Loucy (cell line): ENCODE measurements around the gene TLR1.

ENCODE experiments used
- H2AFZ ChIP-seq: fragments of 200-600 bp; sonication (generic); 2 replicates; pipeline ENCODE4 v1.6.0; 2016; ENCODE audit warnings: antibody characterized with exemption, mild to moderate bottlenecking, low read length, moderate library complexity
- H3F3A ChIP-seq: fragments of 200-600 bp; 2 replicates; pipeline ENCODE4 v1.6.0; 2016; ENCODE audit warnings: antibody characterized with exemption, low read depth, mild to moderate bottlenecking
- H3K27me3 ChIP-seq: fragments of 200-600 bp; sonication (generic); 2 replicates; pipeline ENCODE4 v1.6.1; 2014; ENCODE audit warnings: low read length, mild to moderate bottlenecking; ENCODE audit not compliant: insufficient read depth, poor library complexity, severe bottlenecking
- H3K36me3 ChIP-seq: fragments of 200-600 bp; sonication (generic); 2 replicates; pipeline ENCODE4 v1.6.1; 2016; ENCODE audit warnings: low read length; ENCODE audit not compliant: insufficient read depth
- H3K4me1 ChIP-seq: fragments of 200-600 bp; sonication (generic); 2 replicates; pipeline ENCODE4 v1.5.1; 2014; ENCODE audit warnings: low read length, mild to moderate bottlenecking; ENCODE audit not compliant: insufficient read depth, poor library complexity, severe bottlenecking
- H3K4me2 ChIP-seq: fragments of 200-600 bp; sonication (generic); 2 replicates; pipeline ENCODE4 v1.6.0; 2014; ENCODE audit warnings: antibody characterized with exemption, low read length, low read depth, mild to moderate bottlenecking; ENCODE audit not compliant: poor library complexity, severe bottlenecking
- H3K4me3 ChIP-seq: fragments of 200-600 bp; sonication (generic); 2 replicates; pipeline ENCODE4 v1.5.1; 2014; ENCODE audit warnings: low read length, mild to moderate bottlenecking, mixed read lengths; ENCODE audit not compliant: poor library complexity, severe bottlenecking
- H3K79me2 ChIP-seq: fragments of 200-600 bp; sonication (generic); 2 replicates; pipeline ENCODE4 v1.6.1; 2014; ENCODE audit warnings: low read length; ENCODE audit not compliant: insufficient read depth
- H3K9ac ChIP-seq: fragments of 200-600 bp; sonication (generic); 2 replicates; pipeline ENCODE4 v1.6.0; 2014; ENCODE audit warnings: mild to moderate bottlenecking, low read depth, low read length, moderate library complexity; ENCODE audit not compliant: poor library complexity, severe bottlenecking
- H3K9me2 ChIP-seq: fragments of 200-600 bp; sonication (generic); replicated peaks from 2 replicates; pipeline ENCODE4 v1.6.1; 2016; ENCODE audit warnings: low read depth, low read length, mixed read lengths
- H3K9me3 ChIP-seq: fragments of 200-600 bp; sonication (generic); 2 replicates; pipeline ENCODE4 v1.6.1; 2014; ENCODE audit warnings: mild to moderate bottlenecking, antibody characterized with exemption, low read length, low read depth; ENCODE audit not compliant: insufficient read depth
- H4K20me1 ChIP-seq: fragments of 200-600 bp; sonication (generic); 2 replicates; pipeline ENCODE4 v1.6.0; 2014; ENCODE audit warnings: antibody characterized with exemption, low read length, mild to moderate bottlenecking; ENCODE audit not compliant: insufficient read depth, poor library complexity, severe bottlenecking
- EZH2phosphoT487 ChIP-seq: fragments of 200-600 bp; IDR thresholded peaks from 2 replicates; pipeline ENCODE4 v1.6.1; 2018; ENCODE audit warnings: antibody characterized with exemption, mild to moderate bottlenecking, moderate library complexity, borderline replicate concordance
- TF ChIP-seq, protein P1 (sequence below): fragments of 200-600 bp; sonication (generic); conservative IDR thresholded peaks from 2 replicates; pipeline ENCODE4 v1.5.1; 2014; ENCODE audit warnings: mild to moderate bottlenecking, antibody characterized with exemption, low read length

Gene TLR1

DNA sequence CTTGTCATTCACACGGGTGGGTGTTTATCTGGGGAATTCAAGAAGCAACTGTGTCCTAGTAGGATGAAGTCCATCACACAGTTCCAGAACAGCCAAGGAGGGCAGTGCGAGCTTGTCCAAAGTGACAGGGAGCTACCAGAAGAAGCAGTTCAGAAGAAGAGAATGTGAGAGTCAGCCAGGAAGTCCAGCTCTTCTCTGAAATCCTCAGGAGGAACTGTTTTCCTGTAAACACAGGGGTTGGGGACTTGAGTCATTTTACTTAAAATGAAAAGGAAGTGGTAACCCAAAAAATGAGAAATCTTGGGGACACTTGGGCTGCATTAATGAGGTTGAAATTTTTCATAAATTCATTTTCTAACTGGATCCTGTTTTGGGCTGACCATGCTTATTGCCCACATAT, 13.6 kb downstream of the TLR1 start:
- Histone ChIP-seq H3K4me1 (no peaks in the 10 kb centered on the region), H2AFZ (no peak overlapping the region), H3K4me2 (no peak overlapping the region), H3K9me2 (no peaks in the 10 kb centered on the region), H3K9ac (no peak overlapping the region), H3K27me3 (no peaks in the 10 kb centered on the region), H4K20me1 (no peaks in the 10 kb centered on the region), H3F3A (no peaks in the 10 kb centered on the region), H3K4me3 (no peak overlapping the region), H3K36me3 (no peaks in the 10 kb centered on the region), H3K79me2 (no peaks in the 10 kb centered on the region), H3K9me3 (no peaks in the 10 kb centered on the region)
- TF ChIP-seq, protein P1, sequence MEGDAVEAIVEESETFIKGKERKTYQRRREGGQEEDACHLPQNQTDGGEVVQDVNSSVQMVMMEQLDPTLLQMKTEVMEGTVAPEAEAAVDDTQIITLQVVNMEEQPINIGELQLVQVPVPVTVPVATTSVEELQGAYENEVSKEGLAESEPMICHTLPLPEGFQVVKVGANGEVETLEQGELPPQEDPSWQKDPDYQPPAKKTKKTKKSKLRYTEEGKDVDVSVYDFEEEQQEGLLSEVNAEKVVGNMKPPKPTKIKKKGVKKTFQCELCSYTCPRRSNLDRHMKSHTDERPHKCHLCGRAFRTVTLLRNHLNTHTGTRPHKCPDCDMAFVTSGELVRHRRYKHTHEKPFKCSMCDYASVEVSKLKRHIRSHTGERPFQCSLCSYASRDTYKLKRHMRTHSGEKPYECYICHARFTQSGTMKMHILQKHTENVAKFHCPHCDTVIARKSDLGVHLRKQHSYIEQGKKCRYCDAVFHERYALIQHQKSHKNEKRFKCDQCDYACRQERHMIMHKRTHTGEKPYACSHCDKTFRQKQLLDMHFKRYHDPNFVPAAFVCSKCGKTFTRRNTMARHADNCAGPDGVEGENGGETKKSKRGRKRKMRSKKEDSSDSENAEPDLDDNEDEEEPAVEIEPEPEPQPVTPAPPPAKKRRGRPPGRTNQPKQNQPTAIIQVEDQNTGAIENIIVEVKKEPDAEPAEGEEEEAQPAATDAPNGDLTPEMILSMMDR, result no peak
- TF ChIP-seq EZH2phosphoT487, result no peak

DNA sequence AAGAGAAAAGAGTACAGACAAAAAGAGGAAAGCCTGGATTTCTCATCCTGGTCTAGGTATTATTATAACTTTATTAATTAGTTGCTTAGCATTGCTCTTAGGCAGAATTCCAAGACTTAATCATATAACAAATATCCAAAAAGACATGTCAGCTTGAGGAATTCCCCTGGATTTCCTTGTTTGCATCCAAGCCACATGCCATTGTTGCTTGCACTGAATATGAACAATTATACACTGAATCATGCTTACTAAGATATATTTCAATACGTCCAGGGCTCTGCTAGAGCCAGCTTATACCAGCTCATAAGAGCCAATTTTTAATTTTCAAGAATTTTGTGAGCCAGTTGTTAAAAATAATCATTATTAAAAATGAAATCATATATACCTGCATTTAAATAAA, 16.3 kb downstream of the TLR1 start:
- no peaks in the 10 kb centered on the region for H3K36me3 ChIP-seq
- no peak overlapping the region for H2AFZ ChIP-seq
- H3K79me2 ChIP-seq, result no peaks in the 10 kb centered on the region
- H3K4me1 ChIP-seq, result no peaks in the 10 kb centered on the region
- no peak overlapping the region for H3K9ac ChIP-seq
- H3K9me2 ChIP-seq, result no peaks in the 10 kb centered on the region
- no peaks in the 10 kb centered on the region for H3K27me3 ChIP-seq
- TF ChIP-seq, protein P1, result no peak
- TF ChIP-seq EZH2phosphoT487, result no peak
- H3K4me2 ChIP-seq, result no peak overlapping the region
- no peaks in the 10 kb centered on the region for H3F3A ChIP-seq
- H4K20me1 ChIP-seq, result no peaks in the 10 kb centered on the region
- H3K4me3 ChIP-seq, result no peak overlapping the region
- H3K9me3 ChIP-seq, result no peaks in the 10 kb centered on the region

DNA sequence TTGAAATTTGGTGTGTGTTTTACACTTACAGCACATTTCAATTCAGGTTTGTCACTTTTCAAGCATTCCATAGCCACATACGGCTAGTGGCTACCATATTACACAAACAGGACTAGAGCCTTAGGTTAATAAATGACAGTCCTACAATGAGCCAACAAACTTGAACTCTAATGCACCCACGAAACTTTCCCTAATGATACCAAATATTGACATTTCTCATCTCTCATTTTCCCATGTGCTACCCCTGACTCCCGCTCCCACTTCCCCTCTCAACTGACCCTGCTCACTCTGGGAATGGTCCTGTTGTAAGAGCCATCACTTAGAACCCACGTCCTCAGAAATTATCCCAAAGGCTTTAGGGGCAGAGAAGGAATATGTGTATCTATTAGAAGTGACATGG, 16.9 kb downstream of the TLR1 start:
- H3K4me2 ChIP-seq, result no peak overlapping the region
- H3K36me3 ChIP-seq, result no peaks in the 10 kb centered on the region
- no peaks in the 10 kb centered on the region for H3F3A ChIP-seq
- no peaks in the 10 kb centered on the region for H3K27me3 ChIP-seq
- no peaks in the 10 kb centered on the region for H3K4me1 ChIP-seq
- H4K20me1 ChIP-seq, result no peaks in the 10 kb centered on the region
- TF ChIP-seq, protein P1, result no peak
- no peak for TF ChIP-seq EZH2phosphoT487
- no peak overlapping the region for H3K9ac ChIP-seq
- no peak overlapping the region for H3K4me3 ChIP-seq
- no peak overlapping the region for H2AFZ ChIP-seq
- no peaks in the 10 kb centered on the region for H3K79me2 ChIP-seq
- H3K9me2 ChIP-seq, result no peaks in the 10 kb centered on the region
- H3K9me3 ChIP-seq, result no peaks in the 10 kb centered on the region
